ENCODE measurements around the gene TMEM203. TPM values are rescaled to one million over a fixed set of nuclear protein-coding genes. Genes with fewer than 3 reads are reported as not detected.

Gene TMEM203
- total RNA-seq, 1 donor from 2014 or later, result 26.6 TPM

- no peak overlapping the region for H3K27ac ChIP-seq
- no peak for DNase-seq
- no peak overlapping the region for H3K4me3 ChIP-seq
- TF ChIP-seq CTCF (IDR thresholded peaks at IDR 0.05), result no peak
- H3K36me3 ChIP-seq, result no peaks in the 10 kb centered on the region
- intact Hi-C loops (cut with DNase I), result no loop called here
- H3K27me3 ChIP-seq (ENCODE audit: low read depth), result peaks cover 99% of the 10 kb centered on the region
- H3K4me1 ChIP-seq, result peaks cover 38% of the 10 kb centered on the region
- ATAC-seq, result no peak
- H3K9me3 ChIP-seq, result no peaks in the 10 kb centered on the region
Observed at GRCh38 chr9:137164370-137165249, 40.8 kb downstream of the TMEM203 start.

- Histone ChIP-seq H3K27ac (no peak overlapping the region), H3K27me3 (ENCODE audit: low read depth) (peaks cover 99% of the 10 kb centered on the region), H3K4me1 (peaks cover 30% of the 10 kb centered on the region), H3K36me3 (no peaks in the 10 kb centered on the region), H3K9me3 (no peaks in the 10 kb centered on the region), H3K4me3 (no peak overlapping the region)
- ATAC-seq (no peak), DNase-seq (no peak)
- no peak for TF ChIP-seq CTCF (IDR thresholded peaks at IDR 0.05)
- intact Hi-C loops (cut with DNase I), result no loop called here
Observed at GRCh38 chr9:137163805-137164204, 41.6 kb downstream of the TMEM203 start.

GRCh38 chr9:137163365-137163715 lies 42.1 kb downstream of the TMEM203 start:
- H3K4me1 ChIP-seq, result peaks cover 28% of the 10 kb centered on the region
- H3K9me3 ChIP-seq, result no peaks in the 10 kb centered on the region
- intact Hi-C loops (cut with DNase I), result no loop called here
- peak overlapping the region; percentile 43 for H3K4me3 ChIP-seq
- no peak overlapping the region for H3K27ac ChIP-seq
- H3K36me3 ChIP-seq, result no peaks in the 10 kb centered on the region
- TF ChIP-seq CTCF (IDR thresholded peaks at IDR 0.05), result no peak
- ATAC-seq (peak; percentile 11 to 41), DNase-seq (no peak)
- peaks cover 99% of the 10 kb centered on the region for H3K27me3 ChIP-seq (ENCODE audit: low read depth)

- TF ChIP-seq CTCF (IDR thresholded peaks at IDR 0.05), result peak; percentile 14
- ATAC-seq, result peak; percentile 34 to 76
- Histone ChIP-seq H3K4me1 (peaks cover 22% of the 10 kb centered on the region), H3K36me3 (no peaks in the 10 kb centered on the region), H3K27me3 (ENCODE audit: low read depth) (peaks cover 99% of the 10 kb centered on the region), H3K27ac (no peak overlapping the region), H3K4me3 (peak overlapping the region; percentile 43), H3K9me3 (no peaks in the 10 kb centered on the region)
- no peak for DNase-seq
- intact Hi-C loops (cut with DNase I), result no loop called here
Observed at GRCh38 chr9:137162505-137163364, 42.7 kb downstream of the TMEM203 start.

GRCh38 chr9:137161558-137162486 lies 43.6 kb downstream of the TMEM203 start:
- DNase-seq (no peak), ATAC-seq (peak in 1 of 2 donors; percentile 2)
- Histone ChIP-seq H3K27ac (no peak overlapping the region), H3K27me3 (ENCODE audit: low read depth) (peaks cover 98% of the 10 kb centered on the region), H3K9me3 (no peaks in the 10 kb centered on the region), H3K4me3 (no peak overlapping the region), H3K36me3 (no peaks in the 10 kb centered on the region), H3K4me1 (peaks cover 20% of the 10 kb centered on the region)
- no peak for TF ChIP-seq CTCF (IDR thresholded peaks at IDR 0.05)
- intact Hi-C loops (cut with DNase I), result no loop called here

All from lower lobe of right lung (tissue), 2 donors.